Activated CD4-positive, alpha-beta T cell treated with anti-CD3 and anti-CD28 coated beads, Interleukin-2, amount 50 U/mL, for 48 hours (primary cell): ENCODE data around the gene KDM4B.

Experiments used
- DNase-seq, 2 experiments: peaks; one replicate each; pipeline ENCODE4 v3.0.0-alpha.2; 2020

KDM4B gene

DNA sequence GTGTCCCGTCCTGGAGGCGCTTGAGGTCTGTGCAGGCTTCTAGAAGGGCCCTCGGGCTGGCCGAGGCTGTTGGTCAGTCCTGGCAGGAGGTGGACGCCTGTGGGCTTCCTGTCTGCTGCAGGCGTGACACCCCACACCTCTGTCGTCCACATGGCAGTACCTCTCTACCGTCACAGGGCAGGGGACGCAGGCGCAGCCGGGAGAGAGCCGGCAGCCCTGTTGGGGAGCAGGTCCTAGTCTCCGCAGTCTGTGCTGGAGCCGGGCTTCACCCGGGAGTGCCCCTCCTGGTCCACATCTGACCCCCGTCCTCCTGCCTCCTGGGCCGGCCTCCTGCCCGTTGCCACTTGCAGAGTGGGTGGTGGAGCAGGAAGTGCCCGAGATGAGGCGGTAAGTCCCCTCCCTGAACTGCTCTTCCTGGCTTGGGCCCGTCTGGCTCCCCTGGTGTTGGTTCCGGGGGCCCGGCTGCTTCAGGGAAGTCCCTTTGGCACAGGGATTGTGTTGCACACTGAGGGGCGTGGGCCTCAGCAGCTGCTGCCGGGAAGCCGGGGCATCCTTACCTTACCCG is 106.0 kb downstream of the KDM4B start:
- DNase-seq = no peak

DNA sequence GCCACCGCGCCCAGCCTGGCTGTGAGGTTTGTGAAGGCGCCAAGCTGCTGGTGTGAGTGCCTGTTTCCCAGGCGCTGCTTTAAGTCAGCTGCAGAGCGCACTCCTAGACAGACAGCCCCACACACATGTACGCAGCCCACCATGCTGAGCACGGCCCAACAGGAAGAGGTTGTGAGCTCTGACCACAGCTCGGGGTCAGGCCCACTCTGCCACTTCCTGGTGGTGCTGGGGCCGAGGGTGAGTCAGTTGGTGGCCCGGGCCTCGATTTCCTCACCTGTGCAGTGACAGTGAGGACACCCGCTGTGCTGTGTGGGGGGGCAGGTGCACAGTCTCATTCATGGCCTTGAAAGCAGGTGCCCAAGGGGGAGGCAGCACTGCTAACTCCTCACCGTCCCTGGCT is 106.7 kb downstream of the KDM4B start:
- DNase-seq = no peak

DNA sequence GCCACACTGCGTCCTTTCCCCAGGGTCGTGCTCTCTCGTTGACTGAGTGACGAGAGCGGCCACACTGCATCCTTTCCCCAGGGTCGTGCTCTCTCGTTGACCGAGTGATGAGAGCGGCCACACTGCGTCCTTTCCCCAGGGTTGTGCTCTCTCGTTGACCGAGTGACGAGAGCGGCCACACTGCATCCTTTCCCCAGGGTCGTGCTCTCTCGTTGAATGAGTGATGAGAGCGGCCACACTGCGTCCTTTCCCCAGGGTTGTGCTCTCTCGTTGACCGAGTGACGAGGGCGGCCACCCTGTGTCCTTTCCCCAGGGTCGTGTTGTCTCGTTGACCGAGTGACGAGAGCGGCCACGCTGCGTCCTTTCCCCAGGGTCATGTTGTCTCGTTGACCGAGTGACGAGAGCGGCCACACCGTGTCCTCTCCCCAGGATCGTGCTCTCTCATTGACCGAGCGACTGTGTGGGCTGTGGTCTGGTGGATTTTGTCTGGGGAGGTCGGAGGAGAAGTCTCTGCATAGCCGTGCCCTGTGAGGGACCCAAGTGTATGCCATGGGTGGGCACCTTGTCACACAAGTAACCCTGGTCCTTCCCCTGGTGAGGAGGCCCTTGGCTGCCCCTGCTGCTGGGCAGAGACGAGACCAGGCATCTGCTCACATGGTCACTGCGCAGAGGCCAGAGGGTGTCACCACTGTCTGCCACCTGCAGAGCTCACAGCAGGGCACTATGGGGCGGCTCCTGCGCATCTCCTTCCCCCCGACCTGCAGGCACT is 107.7 kb downstream of the KDM4B start:
- no peak for DNase-seq

GRCh38 chr19:5077209-5077515 is 108.2 kb downstream of the KDM4B start:
- DNase-seq = no peak

DNA sequence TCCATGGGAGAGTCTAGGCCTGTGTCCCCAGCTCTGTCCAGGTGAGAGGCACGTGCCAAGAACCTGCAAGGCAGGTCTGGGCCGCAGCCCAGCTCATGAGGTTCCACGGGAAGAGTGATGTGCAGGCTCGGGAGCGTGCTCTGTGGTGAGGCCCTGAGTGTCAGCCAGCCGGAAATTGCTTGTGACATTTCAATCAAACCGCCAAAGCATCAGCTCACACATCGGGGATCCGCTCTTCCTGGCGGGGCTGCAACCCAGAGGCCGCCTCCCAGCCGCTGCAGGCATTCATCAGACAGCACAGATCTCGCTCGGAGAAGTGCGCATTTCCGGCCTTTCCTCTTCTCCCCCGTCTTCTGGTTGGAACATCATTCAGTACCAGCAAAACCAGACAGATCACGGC is 109.3 kb downstream of the KDM4B start:
- no peak for DNase-seq

DNA sequence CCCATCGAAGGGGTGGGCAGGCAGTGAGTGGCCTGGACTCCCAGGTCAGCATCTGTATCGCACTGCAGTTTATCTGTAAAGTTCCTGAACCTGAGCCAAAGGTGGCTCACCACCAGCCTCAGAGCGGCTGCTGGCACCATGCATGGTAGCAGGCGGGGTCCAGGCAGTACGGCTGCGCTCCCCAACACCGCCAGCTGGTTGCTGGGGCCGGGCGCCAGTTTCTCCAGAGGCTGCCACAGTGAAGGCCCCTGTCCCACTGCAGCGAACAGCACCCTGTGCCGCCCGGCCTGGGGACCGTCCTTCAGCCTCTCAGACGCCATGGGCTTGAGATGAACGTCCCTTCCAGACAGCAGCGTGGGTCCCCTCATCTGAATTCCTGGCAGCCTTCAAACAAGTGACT is 109.8 kb downstream of the KDM4B start:
- no peak for DNase-seq

DNA sequence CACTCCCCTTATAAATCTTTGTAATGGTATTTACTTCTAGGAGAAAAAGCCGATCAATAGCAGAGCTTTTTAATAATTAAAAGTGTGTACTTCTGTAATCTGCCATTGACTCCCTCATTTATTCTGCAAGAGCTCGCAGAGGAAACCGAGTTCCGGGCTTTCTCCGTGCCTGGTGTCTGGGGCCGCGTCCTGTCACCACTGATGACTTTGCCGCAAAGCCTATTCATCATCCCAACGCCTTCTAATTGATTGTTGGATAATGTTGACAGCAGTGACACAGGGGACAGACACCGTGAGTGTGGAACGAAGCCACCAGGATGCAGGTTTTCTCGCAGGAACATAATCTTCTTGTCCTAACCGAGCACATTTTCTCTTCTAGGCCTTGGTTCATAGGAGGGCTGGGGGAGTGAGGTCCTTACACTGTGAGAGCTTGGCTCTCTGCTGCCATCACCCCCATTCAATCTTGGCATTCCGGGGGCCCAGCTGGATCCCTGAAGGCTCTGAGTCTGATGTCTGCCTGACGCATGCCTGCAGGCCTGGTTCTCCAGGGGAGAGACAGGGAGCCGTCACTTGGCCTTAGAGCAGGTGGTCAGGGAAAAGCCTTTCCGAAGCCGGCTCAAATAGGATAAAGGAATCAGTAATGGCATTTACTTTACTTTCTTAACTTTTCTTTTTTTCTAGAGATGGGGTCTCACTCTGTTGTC is 110.3 kb downstream of the KDM4B start:
- no peak for DNase-seq

- no peak for DNase-seq
Measured at GRCh38 chr19:5080030-5080654, 111.2 kb downstream of the KDM4B start.

- DNase-seq = no peak
Measured at GRCh38 chr19:5080809-5081208, 111.9 kb downstream of the KDM4B start.

- DNase-seq = no peak
Measured at GRCh38 chr19:5081443-5082161, 112.7 kb downstream of the KDM4B start.

DNA sequence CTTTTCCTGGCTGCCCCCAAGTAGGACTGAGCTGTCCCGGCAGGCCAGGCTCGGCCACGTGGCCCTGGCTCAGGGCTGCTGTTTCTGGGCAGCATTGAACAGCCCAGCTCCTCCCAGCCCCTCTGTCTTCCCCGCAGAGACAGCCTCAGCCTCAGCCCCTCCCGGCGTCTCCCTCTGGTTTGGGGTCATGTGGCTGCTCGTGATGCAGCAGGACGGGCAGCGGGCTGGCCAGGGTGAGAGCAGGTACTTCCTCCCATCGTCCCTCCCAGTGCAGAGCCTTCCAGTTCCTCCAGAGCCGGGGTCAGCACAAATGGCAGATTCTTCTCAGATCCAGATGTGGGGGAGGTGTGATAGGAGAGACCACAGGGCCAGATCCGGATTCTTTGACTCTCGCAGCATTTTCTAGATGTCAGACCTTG is 114.6 kb downstream of the KDM4B start:
- DNase-seq = no peak

DNA sequence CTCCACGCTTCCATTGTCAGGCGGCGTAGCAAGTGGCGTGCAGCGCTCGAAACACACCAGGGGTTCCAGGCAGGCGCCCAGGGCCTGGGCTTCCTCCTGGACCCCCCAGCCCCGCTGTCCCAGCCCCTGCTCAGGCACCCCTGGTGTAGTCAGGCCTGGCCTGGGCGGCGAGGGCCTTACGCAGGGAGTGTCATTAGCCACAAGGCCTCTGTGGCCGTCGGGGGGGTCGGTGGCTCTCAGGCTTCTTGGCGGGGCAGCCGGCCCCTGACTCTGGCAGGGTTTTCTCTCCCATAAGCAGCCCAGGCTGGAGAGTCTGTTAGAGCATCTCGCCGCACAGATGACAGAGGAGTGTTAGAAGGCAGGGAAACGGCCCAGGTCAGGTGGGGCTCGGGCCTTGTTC is 116.7 kb downstream of the KDM4B start:
- no peak for DNase-seq

DNA sequence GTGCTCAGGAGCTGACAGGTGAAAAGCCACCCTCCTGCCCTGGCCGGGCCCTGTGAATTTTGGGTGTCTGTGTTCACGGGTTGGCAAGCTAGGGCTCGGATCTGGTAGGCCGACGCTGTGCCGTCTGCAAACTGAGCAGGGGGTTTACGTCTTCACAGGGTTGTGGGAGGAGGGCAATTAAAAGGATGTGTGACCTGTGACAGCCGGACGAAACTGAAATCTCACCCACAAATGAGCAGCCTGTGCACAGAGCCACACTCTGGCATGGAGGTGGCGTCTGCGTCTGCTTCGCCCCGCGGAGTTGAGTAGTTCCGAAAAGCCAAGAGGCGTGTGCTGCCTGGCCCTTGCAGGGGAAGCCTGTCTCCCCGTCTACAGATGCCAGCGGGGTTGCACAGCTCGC is 117.3 kb downstream of the KDM4B start:
- no peak for DNase-seq

- no peak for DNase-seq
Measured at GRCh38 chr19:5086725-5087439, 118.0 kb downstream of the KDM4B start.

- no peak for DNase-seq
Measured at GRCh38 chr19:5089283-5089682, 120.4 kb downstream of the KDM4B start.

- DNase-seq = no peak
Measured at GRCh38 chr19:5090465-5091017, 121.6 kb downstream of the KDM4B start.

DNA sequence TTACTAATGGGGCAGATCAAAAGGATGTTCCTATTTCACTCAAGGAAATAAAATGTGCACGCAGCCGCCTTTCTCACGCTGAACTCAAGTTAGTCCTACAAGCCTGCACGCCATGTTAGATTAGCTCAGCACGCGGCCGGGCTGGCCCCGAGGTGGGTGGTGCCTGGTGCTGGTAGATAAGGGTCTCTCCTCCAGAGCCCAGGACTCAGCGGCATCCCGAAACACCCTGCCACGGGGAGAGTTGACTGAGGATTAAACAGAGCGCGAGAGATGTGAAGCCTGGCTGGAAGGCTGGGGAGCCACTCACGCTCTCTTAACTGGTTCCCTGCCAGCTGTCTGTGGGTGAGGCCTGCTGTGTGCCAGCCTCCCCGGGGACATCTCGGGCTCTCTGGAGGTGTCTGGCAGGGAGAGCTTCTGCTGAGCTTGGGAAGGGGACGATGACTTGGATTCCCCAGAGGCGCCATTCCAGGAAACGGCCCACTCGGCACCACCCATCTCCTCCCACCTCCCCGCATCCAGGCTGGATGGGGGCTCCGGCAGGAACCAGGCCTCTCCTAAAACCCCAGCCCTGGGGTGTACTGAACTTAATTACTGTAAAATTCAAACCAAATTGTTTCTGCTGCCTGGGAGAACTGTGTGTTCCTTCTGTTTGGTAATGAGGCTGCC is 122.2 kb downstream of the KDM4B start:
- no peak for DNase-seq

DNA sequence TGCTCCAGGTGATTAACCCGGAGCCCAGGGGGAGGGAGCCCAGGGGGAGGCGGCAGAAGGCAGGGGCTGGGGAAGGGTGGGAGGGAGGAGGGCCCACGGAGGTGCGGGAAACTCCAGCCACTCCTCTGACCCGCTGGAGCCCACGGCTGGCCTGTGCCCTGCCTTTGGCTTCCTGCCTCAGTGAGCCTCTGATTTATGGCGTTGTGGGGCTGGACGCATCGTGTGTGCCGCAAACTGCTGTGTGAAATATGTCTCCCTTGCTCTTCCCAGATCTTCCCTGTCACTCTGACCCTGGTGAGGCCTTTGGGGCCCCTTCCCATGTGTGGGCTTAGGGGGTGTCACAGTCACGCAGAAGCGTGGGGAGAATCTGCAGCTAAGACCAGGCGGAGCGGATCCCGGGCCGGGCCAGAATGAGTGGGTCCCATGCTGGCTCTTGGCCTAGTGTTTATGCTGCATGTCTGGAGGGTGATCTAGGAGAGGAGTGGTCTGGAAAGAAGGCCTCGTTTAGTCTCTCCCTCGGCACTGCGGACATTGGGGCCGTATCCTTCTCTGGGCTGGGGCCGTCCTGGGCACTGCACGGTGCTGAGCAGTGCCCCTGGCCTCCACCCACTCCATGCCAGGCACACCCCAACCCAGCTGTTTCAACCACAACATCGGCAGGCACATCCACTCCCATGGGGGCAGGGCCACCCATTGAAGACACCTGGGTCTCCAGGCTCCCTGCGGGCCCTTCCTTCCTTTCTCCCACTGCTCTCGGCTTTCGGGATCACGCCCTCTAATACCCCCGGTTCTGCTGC is 123.0 kb downstream of the KDM4B start:
- no peak for DNase-seq

- DNase-seq = no peak
Measured at GRCh38 chr19:5092481-5092843, 123.5 kb downstream of the KDM4B start.

GRCh38 chr19:5093297-5093928 is 124.5 kb downstream of the KDM4B start:
- no peak for DNase-seq
